Fibroblast of lung (primary cell): ENCODE measurements around the gene FAM20C.

ENCODE experiments used
- CTCF ChIP-seq, 2 donors: IDR thresholded peaks in 1 of 2; conservative IDR thresholded peaks in 1 of 2; 1 replicate in 1 of 2; 2 replicates in 1 of 2; pipeline ENCODE4 v1.5.1; 2011 to 2012; ENCODE audit warnings: low read length in 2 of 2, control low read depth in 1 of 2, inconsistent platforms in 1 of 2, low read depth in 1 of 2, mild to moderate bottlenecking in 1 of 2
- EZH2 ChIP-seq: IDR thresholded peaks from 2 replicates; pipeline ENCODE4 v1.5.1; 2012; ENCODE audit warnings: low read length, control low read depth, mild to moderate bottlenecking; ENCODE audit errors: missing control alignments

- no peak for TF ChIP-seq CTCF (conservative IDR thresholded peaks at IDR 0.05 in 1 of 2, IDR thresholded peaks at IDR 0.05 in 1 of 2; ENCODE audit: low read depth in 1 of 2, low read length in 2 of 2)
- no peak for TF ChIP-seq EZH2
These were observed 31.5 kb downstream of the FAM20C start for GRCh38 chr7:223861-224260.
